HG03575 (cell line): ENCODE data around the gene BMPR1A.

Experiments
- ATAC-seq: cut with Tn5 transposase; IDR thresholded peaks from one replicate; pipeline ENCODE4 v1.9.1; 2021; ENCODE audit not compliant: unreplicated experiment, insufficient number of reproducible peaks, low FRiP score; ENCODE audit errors: extremely low read depth

BMPR1A gene

DNA sequence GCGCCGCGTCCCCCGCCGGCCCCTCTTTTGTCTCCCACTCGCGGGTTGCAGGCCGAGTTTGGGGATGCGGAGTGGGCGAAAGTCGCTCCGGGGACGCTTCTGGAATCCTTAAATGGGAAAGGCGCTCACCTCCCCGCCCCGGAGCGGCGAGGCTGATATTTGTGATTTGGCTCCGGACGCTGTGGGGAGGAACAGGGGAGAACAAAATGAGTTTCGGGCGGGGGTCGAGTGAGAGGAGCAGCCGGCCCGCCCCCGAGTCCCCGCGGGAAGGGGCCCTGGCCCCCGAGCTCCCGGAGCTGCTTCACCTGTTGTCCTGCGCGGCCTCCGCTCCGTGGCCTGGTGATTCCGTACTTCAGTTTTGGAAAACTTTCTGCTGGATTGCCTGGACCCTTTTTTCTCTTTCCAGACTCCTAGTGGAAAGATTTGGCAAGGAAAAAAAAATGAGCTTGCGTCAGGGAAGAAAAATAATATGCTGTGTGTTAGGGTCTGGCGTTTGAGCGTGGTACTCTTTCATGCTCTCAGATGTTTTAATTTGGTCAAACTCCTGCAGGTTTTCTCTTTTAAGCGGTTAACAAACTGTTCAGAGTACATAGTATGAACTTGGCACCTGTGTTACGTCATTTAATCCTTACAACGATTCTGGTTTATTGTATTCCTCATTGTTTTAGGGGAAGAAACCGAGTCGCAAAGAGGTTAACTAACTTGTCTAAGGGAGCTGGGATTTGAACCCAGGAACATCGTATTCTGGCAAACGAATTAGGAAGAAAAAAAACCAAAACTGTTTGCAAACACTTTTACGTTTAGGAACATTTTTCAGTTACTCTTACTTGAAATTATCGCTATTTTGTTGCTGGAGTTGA lies 924 bp downstream of the BMPR1A start:
- ATAC-seq = no peak

DNA sequence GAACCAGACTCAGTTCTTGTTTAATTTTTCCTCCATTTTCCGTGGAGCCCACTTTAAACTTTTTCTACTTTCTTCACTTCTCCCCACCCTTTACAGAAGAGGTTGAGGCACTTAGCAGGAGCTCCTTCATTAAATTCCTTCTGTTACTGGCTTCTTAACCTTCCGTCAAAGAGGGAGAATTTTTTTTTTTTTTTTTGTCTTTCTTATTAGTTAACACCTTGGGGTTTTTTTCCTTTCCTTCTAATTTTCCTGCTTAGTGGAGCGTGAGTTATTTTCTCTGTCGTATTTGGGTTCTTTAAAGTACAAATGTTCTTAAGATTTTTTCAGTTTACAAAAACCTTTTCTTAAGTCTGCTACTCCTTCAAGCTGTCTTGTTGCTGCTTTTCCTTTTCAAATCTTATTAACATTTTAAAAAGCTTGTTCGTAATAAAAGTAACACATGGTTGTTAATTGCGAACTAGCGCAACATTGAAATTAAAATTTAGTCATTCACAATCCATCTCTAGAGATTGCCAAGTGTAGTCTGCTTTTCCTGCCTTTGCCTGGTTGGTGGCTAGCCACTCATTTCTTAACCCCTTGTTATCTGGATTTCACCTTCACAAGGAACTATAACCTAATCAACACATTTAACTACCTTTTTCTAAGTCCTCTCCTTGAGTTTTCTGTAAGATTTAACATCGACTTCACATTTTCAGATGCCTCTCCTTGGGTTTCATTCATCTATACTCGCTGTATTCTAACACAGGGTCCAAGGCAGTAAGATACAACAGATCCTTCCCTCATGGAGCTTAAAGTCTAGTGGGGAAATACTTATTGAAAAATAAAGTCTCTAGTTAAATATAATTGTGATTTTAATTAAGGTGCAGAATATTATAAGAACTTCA lies 2.0 kb downstream of the BMPR1A start:
- no peak for ATAC-seq

DNA sequence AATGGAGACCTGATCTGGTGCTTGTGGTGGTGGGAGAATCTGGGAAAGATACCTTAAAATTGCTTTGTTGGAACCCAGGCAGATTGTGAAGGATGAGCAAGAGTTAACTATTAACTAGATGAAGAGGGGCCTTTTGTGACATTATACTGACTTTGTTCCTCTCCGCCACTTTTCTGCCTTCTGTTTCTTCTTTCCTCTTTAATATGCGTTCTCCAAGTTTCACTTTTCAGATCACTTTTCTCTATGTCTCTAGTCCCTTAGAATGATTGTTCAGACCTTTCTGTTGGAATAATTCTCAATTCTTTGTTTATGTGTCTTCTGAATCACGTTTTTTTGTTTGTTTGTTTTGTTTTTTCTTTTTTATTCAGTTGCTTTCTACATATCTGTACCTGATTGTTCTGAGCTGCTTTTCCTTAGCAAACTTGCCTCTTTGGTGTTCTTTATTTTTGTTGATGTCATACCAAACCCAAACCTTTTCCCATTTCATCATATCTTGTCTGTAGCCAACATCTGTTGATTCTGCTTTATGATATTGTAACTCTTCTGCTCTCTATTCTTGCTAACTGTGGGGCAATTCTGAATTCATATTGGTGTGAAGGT lies 2.8 kb downstream of the BMPR1A start:
- no peak for ATAC-seq

DNA sequence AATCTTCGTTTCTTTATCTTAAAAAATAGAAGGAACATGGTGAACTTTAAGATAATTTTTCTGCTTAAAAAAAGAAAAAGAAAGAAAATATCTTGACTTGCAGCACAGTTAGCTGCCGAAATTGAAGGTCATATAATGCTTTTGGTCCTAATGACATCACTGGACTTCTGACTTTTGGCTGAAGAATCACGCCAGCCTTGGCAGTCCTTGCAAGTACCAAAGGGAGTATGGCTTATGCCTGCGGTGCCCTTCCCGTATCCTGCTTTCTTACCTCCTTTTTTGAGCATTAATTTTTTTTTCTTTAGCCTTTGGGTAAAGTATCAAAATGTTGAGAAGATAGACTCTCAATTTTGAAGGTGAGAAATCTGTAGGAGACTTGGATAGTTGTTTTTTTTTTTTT lies 7.0 kb downstream of the BMPR1A start:
- ATAC-seq = no peak

DNA sequence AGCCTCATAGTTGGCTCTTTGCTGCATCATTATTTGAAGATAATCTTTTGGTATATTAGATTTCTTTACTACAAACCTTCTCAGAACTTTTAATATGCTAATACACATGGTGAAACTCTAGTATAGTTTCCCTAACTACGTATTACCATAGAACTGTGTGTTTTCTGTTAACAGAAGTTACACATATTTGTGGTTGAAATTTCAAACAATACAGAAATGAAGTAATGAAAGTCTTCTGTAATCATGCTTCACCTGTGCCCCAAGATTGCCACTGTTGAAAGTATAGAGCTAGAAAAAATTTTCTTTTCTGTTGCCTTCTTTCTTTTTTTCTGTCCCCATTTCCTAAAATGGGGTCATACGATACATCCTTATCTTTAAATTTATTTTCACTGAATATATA lies 9.1 kb downstream of the BMPR1A start:
- no peak for ATAC-seq

DNA sequence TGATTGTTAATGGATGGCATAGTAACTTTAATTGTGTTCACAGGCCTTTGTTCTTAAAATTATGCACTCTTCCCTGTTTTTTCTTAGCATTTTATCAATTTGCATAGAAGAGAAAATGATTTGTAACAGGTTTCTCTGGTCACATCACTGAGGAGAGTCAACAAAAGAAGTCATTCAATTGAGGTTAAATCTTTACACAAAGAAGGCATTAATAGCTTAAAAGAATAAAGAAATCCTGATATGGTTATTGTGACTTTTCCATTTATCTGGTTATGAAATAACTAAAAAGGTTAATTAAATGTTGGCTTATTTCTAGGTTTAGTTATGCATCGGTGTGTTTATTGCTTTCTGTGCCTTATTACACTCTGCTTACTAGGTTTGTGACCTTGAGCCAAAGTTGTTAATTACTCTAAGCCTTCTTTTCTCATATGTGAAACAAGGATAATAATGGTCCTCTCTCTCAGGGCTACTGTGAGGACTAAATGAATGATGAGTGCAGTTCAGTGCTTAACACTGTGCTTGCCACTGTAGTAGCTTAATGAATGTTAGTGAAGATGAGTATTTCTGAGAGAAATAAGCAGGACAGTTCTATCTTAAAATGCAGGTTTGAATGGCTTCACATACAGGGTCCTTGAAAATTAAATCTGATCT lies 12.1 kb downstream of the BMPR1A start:
- no peak for ATAC-seq

DNA sequence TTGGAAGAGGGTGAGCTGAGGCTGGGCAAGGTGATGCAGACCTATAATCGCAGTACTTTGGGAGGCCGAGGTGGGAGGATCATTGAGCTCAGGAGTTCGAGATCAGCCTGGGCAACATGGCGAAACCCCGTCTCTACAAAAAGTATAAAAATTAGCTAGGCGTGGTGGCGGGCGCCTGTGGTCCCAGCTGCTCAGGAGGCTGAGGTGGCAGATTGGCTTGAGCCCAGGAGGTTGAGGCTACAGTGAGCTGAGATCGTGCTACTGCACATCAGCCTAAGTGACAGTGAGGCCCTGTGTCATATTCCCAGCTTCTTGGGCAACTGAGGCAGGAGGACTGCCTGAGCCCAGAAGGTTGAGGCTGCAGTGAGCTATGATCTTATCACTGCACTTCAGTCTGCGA lies 13.6 kb downstream of the BMPR1A start:
- ATAC-seq = no peak

DNA sequence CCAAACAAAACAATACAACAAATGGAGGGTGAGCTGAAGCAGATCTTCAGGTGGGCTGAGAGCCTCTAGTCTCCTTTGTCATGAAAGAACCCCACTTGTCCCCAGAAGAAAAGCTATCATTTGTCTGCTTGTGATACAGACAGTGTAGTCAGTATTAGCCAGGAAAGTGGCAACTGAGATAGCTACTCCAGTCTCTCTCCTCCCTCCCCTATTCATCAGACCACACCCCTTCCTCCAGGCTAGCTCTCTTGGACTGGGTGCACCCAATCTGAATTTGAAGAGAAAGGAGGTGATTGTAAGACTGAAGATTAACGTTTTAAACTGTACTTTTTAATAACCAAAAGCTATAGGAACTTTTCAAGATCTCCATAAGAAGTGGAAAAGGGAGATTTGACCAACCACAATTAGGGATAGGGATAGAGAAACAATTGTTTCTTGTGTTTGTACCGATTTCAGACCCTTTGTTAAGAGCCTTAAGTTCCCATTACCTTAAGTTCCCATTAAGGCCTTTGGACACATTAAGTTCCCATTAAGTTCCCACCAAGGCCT lies 14.1 kb downstream of the BMPR1A start:
- no peak for ATAC-seq

DNA sequence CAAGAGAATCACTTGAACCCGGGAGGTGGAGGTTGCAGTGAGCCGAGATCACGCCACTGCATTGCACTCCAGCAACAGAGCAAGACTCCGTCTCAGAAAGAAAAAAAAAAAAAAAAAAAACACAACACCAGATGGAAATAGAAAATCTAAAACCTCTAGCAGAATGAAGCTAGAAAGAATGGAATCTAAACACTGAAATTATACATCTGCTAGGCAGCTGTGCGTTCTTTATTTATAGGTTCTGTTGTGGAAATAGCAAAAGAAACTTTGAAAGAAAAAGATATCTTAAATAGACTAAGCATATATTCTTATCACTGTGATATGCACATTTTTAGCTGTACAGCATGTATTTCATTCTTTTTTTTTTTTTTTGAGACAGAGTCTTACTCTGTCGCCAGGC lies 17.1 kb downstream of the BMPR1A start:
- no peak for ATAC-seq

DNA sequence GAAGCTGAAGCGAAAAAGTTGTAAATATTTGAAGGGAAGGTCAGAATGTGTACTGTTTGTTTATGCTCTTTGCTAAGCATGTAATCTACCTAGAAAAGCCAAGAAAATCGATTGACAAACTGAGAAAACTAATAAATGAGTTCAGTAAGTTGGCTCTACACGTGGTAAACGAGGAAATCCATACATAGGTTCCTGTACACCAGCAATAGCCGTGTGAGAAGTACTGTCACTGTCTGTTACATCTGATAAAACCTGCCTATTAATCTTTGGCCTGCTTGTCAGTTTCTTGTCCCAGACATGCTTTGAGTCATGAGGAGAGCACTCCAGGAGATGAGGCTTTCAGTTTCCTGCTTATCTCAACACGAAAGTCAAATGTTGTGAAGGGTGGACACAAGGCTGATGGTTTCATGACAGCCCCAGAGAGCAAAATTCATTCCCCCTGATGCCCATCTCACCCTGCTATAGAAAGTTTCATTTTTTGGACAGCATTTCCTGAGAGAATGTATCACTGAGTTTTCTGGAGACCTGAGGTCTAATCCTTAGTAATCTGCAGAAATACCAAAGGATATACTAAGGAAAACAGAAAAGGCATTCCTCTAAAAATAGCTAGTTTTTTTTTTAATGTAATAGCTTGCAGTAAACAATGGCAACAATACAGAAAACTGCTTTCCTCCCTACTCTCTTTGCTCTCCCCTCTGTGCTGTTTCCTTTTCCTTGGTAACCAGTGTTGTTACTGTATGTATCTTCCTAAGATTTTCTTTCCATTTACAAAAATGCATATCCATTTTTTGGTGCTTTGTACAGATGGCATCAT lies 18.8 kb downstream of the BMPR1A start:
- ATAC-seq = no peak

DNA sequence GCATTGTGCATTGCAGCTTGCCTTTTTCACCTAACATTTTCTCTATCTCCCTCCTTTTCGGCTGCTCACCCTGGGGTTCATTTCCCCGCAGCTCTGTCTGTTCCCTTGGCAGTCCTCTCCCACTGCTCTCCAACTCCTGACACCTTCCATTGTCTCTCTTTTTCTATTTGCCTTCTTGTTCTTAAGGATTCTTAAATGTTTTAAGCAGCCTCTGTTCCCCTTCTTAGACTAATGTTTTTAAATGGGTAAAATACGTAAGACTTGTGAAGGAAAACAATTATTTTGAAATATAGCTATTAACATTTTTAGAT lies 19.4 kb downstream of the BMPR1A start:
- no peak for ATAC-seq

DNA sequence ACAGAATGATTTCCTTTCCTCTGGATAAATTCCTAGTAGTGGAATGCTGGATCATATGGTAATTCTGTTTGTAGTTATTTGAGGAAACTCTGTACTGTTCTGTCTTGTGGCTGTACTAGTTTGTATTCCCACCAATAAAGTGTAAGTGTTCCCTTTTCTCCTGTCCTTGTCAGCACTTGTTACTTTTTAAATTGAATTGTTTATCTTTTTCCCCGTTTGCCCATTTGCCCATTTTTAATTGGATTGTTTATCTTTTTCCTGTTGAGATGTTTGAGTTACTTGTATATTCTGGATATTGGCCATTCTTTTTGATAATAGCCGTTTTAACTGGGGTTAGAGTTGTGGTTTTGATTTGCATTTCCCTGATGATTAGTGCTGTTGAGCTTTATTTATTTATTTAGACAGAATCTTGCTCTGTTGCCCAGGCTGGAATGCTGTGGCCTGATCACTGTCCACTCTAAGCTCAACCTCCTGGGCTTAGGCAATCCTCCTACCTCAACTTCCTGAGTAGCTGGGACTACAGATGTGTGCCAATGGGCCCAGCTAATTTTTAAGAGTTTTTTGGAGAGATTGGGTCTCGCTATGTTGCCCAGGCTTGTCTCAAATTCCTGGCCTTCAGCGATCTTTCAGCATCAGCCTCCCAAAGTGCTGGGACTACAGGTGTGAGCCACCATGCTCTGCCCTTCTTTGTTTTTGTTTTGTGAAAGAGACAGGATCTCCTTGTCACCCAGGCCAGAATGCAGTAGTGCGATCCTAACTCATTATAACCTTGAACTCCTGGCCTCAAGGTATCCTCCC lies 23.0 kb downstream of the BMPR1A start:
- no peak for ATAC-seq

DNA sequence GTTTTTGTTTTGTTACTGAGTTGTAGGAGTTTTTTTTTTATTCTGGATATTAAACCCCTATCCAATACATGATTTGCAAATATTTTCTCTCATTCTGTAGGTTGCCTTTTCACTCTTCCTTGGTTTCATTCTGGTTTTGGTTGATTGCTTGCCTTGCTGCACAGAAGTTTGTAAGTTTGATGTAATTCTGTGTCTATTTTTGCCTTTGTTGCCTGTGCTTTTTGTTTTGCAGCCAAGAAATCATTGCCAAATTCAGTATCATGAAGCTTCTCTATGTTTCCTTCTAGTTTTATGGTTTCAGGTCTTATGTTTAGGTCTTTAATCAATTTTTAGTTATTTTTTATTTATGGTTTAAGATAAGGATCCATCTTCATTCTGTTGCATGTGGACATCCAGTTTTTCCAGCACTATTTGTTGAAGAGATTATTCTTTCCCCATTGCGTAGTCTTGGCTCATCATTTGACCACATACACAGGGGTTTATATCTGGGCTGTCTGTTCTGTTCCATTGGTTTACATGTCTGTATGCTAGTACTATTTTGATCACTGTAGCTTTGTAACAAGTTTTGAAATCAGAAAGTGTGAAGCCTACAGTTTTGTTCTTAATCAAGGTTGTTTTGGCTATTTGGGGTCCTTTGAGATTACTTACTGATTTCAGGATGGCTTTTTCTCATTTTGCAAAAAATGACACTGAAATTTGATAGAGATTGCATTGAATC lies 26.4 kb downstream of the BMPR1A start:
- peak; percentile 51 for ATAC-seq

DNA sequence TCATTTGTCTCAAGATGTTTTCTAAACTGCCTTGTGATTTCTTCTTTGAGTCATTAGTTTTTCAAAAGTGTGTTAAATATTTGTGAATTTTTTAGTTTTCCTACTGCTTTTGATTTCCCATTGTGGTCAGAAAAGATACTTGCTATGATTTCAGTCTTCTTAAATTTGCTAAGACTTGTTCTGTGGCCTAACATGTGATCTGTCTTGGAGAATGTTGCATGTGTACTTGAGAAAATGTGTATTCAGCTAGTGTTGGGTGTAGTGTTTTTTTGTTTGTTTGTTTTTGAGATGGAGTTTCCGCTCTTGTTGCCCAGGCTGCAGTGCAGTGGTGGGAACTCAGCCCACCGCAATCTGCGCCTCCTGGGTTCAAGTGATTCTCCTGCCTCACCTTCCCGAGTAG lies 28.6 kb downstream of the BMPR1A start:
- ATAC-seq = no peak

DNA sequence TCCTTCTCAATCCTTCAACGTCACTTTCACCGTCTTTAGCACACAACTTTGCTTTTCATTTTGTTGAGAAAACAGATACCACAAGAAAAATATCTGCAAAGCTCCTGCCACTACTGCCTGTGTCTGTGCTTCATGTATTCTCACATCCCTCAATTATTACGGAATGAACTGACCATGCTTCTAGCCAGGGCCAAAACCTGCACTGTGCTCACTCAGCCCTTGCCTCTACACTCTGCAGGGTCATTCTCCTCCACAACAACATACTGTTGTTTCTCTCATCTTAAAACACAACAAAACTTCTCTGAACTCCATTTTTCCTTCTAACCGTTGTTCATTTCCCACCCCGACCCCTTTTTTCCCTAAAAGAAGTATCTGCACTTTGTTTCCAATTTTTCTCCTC lies 29.5 kb downstream of the BMPR1A start:
- no peak for ATAC-seq

DNA sequence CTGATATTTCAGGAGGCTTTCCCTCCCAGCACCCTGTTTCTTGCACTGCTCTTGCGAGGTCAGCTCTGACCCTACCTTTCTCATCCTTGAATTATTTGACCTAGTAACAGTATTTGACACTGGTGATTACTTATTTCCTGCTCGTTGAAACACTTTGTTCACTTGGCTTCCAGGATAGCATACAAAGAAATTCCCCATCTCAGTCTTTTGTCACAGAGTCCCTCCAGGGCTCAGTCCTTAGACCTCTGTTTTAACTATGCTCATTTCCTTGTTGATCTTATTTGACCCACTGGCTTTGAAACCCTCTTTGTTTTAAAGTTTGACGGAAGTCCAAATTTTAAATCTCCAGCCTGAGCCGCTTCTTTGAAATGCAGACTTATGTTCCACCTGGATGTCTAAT lies 29.9 kb downstream of the BMPR1A start:
- ATAC-seq = no peak

DNA sequence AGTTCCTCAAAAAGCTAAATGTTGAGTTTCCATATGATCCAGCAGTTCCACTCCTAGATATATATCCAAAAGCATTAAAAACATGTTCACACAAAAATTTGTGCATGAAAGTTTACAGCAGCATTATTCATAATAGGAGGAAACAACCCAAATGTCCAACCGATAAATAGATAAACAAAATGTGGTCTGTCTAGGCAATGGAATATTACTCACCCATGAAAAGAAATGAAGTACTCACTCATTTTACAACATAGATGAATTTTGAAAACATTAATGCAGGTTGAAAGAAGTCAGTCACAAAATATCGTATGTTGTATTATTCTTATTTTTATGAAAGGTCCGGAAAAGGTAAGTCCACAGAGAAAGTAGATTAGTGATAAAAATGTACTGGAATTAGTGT lies 34.0 kb downstream of the BMPR1A start:
- ATAC-seq = no peak
